GM08714 (cell line): Measurements from ENCODE around the gene PCDHGA3.
"Not testable (repeated sequence)": the region's sequence is repeated elsewhere in the genome, so short reads cannot be mapped to it uniquely, and the experiment has no call there.

Experiments used
- H3K4me3 ChIP-seq: fragments of 200-500 bp; sonication (Bioruptor generic); 2 replicates; pipeline ENCODE4 v1.5.1; 2014; ENCODE audit warnings: mild to moderate bottlenecking, low read length, inconsistent platforms
- ZNF274 ChIP-seq: IDR thresholded peaks from 2 replicates; pipeline ENCODE4 v1.6.1; 2012; ENCODE audit warnings: mild to moderate bottlenecking, low read depth, low read length

The PCDHGA3 gene

DNA sequence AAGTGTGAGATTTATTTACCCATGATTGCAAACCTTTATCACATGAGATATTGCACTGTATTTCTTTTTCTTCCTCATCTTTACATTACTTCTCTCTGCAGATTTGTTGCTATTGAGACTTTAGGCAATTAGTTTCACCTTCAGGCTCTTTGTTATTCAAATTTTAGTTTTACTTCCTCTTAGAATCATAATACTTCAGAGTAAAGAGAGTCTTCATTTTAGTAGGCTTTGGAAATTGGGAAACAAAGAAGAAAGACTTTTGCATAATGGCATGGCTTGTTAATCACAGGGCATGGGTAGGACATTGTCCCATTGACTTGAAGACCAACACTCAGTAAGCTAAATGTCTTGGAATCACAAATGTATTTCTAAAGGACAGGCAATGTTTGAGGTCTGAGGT lies 19.1 kb downstream of the PCDHGA3 start:
- H3K4me3 ChIP-seq: no peak overlapping the region
- TF ChIP-seq ZNF274: no peak

DNA sequence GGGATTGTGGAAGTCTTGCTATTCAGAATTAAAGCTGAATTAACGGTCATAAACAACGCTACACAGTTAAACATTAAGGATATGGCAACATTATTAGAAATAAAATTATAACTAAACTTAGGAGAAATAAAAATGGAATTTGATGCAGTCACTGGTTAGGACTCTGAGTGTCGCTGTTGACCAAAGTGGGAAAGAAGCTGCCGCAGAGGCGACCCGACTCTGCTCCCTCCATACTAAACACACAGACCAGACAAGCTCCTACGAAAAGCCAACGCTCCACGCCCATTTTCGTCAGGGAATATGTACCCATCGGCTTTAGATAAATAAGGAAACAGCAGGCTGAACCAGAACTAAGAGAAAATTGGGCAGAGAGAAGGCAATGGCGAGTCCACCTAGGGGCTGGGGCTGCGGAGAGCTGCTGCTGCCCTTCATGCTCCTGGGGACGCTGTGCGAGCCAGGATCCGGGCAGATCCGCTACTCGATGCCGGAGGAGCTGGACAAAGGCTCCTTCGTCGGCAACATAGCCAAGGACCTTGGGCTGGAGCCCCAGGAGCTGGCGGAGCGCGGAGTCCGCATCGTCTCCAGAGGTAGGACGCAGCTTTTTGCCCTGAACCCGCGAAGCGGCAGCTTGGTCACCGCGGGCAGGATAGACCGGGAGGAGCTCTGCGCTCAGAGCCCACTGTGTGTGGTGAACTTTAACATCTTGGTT lies 20.5 kb downstream of the PCDHGA3 start, which contains the start of gene PCDHGA5:
Gene PCDHGA5 (plus strand): TSS at position 211 of the 709 bp plus-strand sequence. CDS start 169 bp downstream, at position 380.
- H3K4me3 ChIP-seq: no peak within 1 kb of the TSS
- TF ChIP-seq ZNF274: no peak

DNA sequence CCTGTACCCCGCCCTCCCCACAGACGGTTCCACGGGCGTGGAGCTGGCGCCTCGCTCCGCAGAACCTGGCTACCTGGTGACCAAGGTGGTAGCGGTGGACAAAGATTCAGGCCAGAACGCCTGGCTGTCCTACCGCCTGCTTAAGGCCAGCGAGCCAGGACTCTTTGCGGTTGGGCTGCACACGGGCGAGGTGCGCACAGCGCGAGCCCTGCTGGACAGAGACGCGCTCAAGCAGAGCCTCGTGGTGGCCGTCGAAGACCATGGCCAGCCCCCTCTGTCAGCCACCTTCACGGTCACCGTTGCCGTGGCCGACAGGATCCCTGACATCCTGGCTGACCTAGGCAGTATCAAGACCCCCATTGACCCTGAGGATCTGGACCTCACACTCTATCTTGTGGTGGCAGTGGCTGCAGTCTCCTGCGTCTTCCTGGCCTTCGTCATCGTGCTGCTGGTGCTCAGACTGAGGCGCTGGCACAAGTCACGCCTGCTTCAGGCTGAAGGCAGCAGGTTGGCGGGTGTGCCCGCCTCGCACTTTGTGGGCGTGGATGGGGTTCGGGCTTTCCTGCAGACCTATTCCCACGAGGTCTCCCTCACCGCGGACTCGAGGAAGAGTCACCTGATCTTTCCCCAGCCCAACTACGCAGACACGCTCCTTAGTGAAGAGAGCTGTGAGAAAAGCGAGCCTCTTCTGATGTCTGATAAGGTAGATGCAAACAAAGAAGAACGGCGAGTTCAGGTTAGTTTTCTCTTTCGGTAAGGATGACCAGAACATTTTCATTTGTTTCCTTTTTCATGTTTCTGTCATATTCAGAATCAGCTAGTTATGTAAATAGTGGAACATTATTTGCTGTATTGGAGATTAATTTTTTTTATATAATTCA lies 22.6 kb downstream of the PCDHGA3 start:
- no peak overlapping the region for H3K4me3 ChIP-seq
- TF ChIP-seq ZNF274: no peak

DNA sequence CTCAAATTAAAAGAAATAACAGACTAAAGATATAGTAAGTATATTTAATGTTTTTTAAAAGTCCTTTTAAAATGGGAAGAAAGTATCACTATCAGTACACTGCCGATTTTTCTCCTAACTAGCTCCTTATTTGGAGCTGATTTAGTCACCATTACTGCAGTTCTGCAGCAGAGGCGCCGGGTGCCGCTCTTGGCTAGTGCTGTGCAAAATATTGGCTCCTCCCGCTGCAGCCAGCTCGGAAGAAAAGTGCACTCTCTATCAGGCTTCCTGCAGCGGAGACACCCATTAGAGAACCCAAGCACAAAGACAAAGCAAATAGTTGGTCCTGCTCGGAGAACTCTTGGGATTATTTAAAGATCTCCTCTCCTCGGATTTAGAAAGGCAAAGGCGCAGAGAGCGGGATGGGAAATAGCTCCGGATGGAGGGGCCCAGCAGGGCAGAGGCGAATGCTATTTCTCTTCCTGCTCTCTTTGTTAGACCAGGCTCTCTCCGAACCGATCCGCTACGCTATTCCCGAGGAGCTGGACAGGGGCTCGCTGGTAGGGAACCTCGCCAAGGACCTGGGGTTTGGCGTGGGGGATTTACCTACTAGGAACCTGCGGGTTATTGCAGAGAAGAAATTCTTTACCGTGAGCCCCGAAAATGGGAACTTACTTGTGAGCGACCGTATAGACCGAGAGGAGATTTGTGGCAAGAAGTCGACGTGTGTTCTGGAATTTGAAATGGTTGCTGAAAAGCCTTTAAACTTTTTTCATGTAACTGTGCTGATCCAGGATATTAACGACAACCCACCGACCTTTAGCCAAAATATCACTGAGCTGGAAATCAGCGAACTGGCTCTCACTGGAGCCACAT lies 26.6 kb downstream of the PCDHGA3 start, which contains the start of gene PCDHGB3:
Gene PCDHGB3 (plus strand): TSS at position 249 of the 855 bp plus-strand sequence. CDS start 153 bp downstream, at position 402.
- TF ChIP-seq ZNF274: no peak
- peak within 1 kb of the TSS; percentile 43; the same call in 1 of the 2 replicates for H3K4me3 ChIP-seq

DNA sequence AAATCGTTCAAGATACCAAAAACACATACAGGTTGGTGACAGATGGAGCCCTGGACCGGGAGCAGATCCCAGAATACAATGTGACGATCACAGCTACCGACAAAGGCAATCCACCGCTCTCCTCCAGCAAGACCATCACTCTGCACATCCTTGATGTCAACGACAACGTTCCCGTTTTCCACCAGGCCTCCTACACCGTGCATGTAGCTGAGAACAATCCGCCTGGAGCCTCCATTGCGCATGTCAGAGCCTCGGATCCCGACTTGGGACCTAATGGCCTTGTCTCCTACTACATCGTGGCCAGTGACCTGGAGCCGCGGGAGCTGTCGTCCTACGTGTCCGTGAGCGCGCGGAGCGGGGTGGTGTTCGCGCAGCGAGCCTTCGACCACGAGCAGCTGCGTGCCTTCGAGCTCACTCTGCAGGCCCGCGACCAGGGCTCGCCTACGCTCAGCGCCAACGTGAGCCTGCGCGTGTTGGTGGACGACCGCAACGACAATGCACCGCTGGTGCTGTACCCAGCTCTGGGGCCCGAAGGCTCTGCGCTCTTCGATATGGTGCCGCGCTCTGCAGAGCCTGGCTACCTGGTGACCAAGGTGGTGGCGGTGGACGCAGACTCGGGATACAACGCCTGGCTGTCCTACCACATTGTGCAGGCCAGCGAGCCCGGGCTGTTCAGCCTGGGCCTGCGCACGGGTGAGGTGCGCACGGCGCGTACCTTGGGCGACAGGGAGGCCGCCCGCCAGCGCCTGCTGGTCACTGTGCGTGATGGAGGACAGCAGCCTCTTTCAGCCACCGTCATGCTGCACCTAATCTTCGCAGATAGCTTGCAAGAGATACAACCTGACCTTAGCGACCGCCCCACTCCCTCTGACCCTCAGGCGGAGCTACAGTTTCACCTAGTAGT lies 28.2 kb downstream of the PCDHGA3 start:
- no peak for TF ChIP-seq ZNF274
- H3K4me3 ChIP-seq: no peak overlapping the region

DNA sequence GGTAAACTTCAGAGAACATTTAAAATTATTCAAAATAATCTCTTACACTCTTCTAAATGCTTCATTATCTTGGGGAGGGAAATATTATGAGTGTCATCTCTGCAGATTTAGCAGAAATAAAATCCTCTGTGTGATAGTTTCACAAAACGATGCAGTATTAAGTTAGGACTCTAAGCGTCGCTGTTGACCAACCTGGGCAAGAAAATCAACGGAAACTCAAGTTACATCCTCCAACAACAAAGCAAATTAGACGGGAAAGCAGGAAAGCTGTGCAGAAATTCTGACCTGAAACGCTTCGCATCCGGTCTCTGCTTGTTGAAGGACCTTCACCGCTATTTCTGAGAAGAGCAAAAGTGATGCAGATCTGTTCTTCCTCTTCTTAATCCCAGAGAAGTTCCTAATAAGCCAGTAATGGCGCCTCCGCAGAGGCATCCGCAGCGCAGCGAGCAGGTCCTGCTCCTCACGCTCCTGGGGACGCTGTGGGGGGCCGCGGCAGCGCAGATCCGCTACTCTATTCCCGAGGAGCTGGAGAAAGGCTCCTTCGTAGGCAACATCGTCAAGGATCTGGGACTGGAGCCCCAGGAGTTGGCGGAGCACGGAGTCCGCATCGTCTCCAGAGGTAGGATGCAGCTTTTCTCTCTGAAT lies 30.2 kb downstream of the PCDHGA3 start, which contains the start of gene PCDHGA6:
Gene PCDHGA6 (plus strand): TSS at position 219 of the 645 bp plus-strand sequence. CDS start 193 bp downstream, at position 412.
- H3K4me3 ChIP-seq: peak within 1 kb of the TSS; percentile 60; the same call in 1 of the 2 replicates
- no peak for TF ChIP-seq ZNF274

DNA sequence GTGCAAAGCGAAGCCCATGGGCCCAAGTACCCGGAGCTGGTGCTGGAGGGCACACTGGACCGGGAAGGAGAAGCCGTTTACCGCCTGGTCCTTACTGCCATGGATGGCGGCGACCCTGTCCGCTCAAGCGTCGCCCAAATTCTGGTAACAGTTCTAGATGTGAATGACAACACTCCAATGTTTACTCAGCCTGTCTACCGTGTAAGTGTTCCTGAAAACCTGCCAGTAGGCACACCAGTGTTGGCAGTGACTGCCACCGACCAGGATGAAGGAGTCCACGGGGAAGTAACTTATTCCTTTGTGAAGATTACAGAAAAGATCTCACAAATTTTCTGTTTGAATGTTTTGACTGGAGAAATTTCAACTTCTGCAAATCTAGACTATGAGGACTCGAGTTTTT lies 31.0 kb downstream of the PCDHGA3 start:
- H3K4me3 ChIP-seq: no peak overlapping the region
- TF ChIP-seq ZNF274: no peak

DNA sequence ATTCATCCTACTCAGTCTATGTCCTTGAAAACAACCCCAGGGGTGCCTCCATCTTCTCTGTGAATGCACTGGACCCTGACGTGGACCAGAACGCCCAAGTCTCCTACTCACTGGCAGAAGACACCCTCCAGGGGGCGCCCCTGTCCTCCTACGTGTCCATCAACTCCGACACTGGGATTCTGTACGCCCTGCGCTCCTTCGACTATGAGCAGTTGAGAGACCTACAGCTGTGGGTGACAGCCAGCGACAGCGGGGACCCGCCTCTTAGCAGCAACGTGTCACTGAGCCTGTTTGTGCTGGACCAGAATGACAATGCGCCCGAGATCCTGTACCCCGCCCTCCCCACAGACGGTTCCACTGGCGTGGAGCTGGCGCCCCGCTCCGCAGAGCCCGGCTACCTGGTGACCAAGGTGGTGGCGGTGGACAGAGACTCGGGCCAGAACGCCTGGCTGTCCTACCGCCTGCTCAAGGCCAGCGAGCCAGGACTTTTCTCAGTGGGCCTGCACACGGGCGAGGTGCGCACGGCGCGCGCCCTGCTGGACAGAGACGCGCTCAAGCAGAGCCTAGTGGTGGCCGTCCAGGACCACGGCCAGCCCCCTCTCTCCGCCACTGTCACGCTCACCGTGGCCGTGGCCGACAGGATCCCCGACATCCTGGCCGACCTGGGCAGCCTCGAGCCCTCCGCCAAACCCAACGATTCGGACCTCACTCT lies 32.0 kb downstream of the PCDHGA3 start:
- H3K4me3 ChIP-seq: not testable (repeated sequence)

DNA sequence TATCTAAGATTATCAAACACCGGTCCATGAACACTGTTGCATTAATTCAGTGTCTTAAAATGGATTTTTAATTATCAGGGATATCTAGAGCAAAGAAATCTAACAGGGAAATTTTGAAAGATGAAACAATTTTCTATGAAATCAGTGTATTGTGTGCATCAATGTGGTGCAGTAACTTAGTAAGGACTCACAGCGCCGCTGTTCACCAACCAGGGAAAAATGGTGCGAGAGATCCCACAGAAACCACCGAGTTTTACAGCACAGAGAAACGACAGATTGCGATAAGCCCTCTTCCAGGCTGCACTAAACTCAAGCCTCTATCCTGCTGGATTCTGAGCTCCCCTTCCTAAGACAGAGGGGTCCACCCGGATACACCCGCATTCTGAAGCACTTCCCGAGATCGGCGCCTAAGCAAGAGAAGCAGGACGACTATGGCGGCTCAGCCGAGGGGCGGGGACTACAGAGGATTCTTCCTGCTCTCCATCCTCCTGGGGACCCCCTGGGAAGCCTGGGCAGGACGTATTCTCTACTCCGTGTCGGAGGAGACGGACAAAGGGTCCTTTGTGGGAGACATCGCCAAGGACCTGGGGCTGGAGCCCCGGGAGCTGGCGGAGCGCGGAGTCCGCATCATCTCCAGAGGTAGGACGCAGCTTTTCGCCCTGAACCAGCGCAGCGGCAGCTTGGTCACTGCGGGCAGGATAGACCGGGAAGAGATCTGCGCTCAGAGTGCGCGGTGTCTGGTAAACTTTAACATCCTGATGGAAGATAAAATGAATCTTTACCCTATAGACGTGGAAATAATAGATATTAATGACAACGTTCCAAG lies 39.1 kb downstream of the PCDHGA3 start, which contains the start of gene PCDHGA7:
Gene PCDHGA7 (plus strand): TSS at position 274 of the 826 bp plus-strand sequence. CDS start 158 bp downstream, at position 432.
- no peak for TF ChIP-seq ZNF274
- peak within 1 kb of the TSS; percentile 30; the same call in 1 of the 2 replicates for H3K4me3 ChIP-seq

DNA sequence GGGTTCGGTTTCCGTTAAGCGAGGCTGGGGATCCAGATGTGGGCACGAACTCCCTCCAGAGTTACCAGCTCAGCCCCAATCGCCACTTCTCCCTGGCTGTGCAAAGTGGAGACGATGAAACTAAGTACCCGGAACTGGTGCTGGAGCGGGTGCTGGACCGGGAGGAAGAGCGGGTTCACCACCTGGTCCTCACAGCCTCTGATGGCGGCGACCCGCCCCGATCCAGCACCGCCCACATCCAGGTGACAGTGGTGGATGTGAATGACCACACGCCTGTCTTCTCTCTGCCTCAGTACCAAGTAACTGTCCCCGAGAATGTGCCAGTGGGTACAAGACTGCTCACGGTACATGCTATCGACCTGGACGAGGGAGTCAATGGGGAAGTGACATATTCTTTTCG lies 39.7 kb downstream of the PCDHGA3 start:
- no peak overlapping the region for H3K4me3 ChIP-seq
- no peak for TF ChIP-seq ZNF274
